HEK293T (cell line): ENCODE measurements around the gene RAB7B.

Experiments used
- ARNT ChIP-seq: fragments of 450-650 bp; IDR thresholded peaks from 2 replicates; pipeline ENCODE4 v1.6.1; 2017; ENCODE audit warnings: mild to moderate bottlenecking
- FOXA1 ChIP-seq: fragments of 450-650 bp; IDR thresholded peaks from 2 replicates; pipeline ENCODE4 v1.6.1; 2016; ENCODE audit warnings: mild to moderate bottlenecking
- FOXM1 ChIP-seq: fragments of 450-650 bp; IDR thresholded peaks from 2 replicates; pipeline ENCODE4 v1.6.1; 2017; ENCODE audit warnings: mild to moderate bottlenecking, borderline replicate concordance
- SP1 ChIP-seq: fragments of 450-650 bp; IDR thresholded peaks from 2 replicates; pipeline ENCODE4 v1.6.1; 2017
- SUZ12 ChIP-seq: fragments of 450-650 bp; IDR thresholded peaks from 2 replicates; pipeline ENCODE4 v1.6.1; 2016; ENCODE audit warnings: mild to moderate bottlenecking
- ZNF384 ChIP-seq: fragments of 450-650 bp; IDR thresholded peaks from 2 replicates; pipeline ENCODE4 v1.6.1; 2016

DNA sequence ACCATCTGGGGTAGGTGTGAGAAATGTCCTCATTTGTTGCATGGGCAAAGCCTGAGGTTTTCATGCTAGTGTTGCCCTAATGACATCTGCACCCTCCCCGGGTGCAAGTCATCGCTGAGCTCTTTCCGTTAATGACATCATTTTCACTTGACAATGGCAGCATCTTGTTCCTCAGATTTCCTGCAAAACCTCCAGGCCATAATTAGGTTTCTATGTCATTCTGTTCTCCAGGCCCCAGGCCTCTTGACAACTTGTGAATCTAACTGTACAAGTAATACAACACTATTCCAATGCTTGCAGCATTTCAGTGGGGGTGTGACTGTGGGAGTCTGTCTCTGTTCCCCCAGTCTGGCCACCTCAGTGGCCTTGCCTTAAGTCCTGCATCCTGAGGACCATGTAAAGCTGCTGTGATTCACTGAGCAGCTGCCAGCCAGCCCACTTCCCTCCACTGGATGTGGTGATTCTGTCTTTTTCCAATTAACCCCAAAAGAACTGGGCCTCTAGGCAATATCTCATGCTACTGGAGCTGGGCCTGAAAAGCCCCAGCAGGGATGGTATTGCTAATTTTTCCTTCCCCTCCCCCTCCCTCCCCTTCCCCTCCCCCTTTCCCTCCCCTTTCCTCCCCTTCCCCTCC, 22.8 kb downstream of the RAB7B start:
- TF ChIP-seq ARNT (no peak), FOXA1 (no peak), ZNF384 (no peak), SUZ12 (no peak), SP1 (no peak), FOXM1 (no peak)
